HG03457 (cell line): ENCODE results near the gene RAI1.

ENCODE experiments used
- ATAC-seq: cut with Tn5 transposase; IDR thresholded peaks from one replicate; pipeline ENCODE4 v1.9.1; 2021; ENCODE audit warnings: moderate number of reproducible peaks; ENCODE audit not compliant: unreplicated experiment

RAI1 gene

GRCh38 chr17:17851103-17852002, 170.1 kb downstream of the RAI1 start:
- no peak for ATAC-seq

DNA sequence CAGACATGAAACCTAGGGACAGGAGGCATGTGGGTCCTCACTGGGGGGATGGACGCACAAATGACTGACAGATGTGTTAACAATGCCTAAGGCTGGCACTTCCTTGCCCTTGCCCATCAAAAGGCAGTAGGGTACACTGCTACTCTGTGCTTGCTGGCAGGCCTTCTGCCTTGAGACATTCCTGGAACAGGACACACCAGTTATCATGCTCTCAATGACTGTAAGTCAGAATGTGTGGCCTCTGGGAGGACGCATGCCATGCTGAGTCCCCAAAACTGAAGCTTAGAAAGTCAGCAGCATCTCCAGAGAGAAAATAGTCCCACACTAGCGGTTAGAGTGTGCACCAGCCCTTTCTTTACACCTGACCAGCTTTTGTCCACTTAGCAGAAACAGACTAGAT, 171.7 kb downstream of the RAI1 start:
- ATAC-seq = no peak

GRCh38 chr17:17853811-17854447, 172.7 kb downstream of the RAI1 start:
- ATAC-seq = no peak

GRCh38 chr17:17855976-17856375, 174.7 kb downstream of the RAI1 start:
- no peak for ATAC-seq

GRCh38 chr17:17856386-17856785, 175.1 kb downstream of the RAI1 start:
- ATAC-seq = no peak

DNA sequence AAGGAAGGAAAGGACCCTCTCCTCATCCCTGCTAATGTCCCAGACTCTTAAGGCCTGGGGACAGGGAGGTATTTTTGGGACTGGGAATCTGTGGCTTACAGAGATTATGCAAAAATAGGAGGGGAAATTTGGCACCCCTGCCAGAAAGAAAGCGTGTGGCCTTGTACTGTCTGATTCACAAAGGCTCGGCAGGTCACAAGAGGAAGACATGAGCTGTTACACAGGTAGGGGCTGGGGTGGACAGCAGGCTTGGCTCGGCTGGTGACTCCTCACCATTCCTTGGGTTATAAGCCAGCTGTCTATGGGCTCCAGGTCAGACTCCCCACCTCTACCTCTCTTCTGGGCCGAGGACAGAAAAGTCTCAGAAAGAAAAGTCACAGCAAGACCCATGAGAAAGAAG, 176.2 kb downstream of the RAI1 start:
- ATAC-seq = no peak

DNA sequence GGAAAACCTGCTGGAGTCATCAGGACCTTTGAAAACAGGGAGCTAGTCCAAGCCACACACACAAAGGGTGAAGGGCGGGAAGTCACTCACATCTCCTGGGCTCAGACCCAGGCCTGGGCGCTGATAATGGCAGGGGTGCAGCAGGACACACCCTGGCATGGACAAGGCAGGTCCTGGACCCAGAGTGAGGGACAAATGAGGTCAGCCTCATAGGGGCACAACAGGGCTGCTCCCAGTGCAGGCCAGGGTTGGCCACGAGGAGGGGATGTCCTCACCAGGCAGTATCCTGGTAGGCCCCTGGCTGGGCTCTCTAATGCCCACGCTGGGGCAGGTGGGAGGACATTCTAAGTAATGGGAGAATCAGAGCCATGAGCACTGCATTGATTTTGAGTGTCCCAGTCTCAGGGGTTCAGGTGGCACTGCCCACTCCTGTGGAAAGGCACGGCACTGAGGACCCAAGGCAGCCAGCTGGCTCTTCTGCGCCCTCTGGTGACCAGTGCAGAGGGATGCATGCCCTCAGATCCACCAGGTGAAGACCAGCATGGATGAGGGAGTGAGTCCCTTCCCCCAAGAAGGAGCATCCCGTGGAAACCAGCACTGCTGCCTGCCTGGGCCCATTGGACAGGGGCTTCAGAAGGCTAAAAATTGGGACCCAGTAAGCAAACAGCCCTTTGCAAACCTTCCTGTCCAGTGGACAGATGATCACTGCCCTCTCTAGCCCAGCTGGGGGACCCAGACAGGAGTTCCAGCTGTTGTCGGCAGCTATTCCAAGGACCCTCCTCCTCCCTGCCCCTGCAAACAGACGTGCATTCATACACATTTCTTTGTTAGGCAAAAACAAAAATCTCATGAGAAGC, 178.9 kb downstream of the RAI1 start:
- ATAC-seq = no peak

DNA sequence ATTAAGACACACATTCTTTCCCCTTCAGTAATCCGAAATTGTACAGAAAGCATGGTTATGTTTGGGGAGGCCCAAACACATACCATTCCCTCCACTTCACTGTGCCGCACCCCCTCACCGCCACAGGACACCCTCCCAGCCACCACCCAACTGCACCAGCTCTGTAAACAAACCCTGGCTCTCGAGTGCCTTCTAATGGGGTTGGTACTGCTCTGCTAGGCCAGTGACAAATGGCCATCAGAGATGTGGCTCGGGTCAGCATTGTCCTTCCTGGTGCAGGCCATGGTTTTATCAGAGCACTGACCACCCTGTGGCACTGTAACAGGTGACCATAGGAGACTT, 179.5 kb downstream of the RAI1 start:
- no peak for ATAC-seq
